HepG2 (cell line): ENCODE results near the gene P2RY2. TPM values are rescaled to one million over a fixed set of nuclear protein-coding genes. Genes with fewer than 3 reads are reported as not detected.

Source experiments
- ATAC-seq: fragments of 200-7000 bp; cut with Tn5 transposase; 3 replicates; pipeline ENCODE4 v1.9.1; 2020; ENCODE audit warnings: mild to moderate bottlenecking, moderate library complexity
- BruUV-seq: library from RNA; stranded (reverse); fragments of 400-500 nt; replicated peaks from 2 replicates; lab custom pipeline; 2021; lab: Mats Ljungman, UMichigan
- CTCF ChIA-PET: fragments of 300-600 bp; formaldehyde crosslinking; extraction: SDS; loops from one replicate; lab custom pipeline; 2021; ENCODE audit warnings: low total read pairs, inconsistent platforms, low intra/inter-chr PET ratio; lab: Yijun Ruan, JAX
- POLR2A ChIA-PET: fragments of 350-600 bp; sonication (Branson Sonifier 250); formaldehyde crosslinking; loops from one replicate; lab custom pipeline; 2020; ENCODE audit warnings: antibody characterized with exemption, inconsistent platforms; lab: Yijun Ruan, JAX
- DNase-seq: peaks from one replicate; pipeline ENCODE4 v3.0.0-alpha.2; 2015; ENCODE audit warnings: low spot score
- FAIRE-seq: peaks from 3 replicates; lab custom pipeline; 2011; peaks lifted over from hg19 to GRCh38; lab: Jason Lieb, UNC
- H2AFZ ChIP-seq: one replicate; pipeline ENCODE4 v1.6.1; 2011; ENCODE audit warnings: low read length, inconsistent platforms
- H3K27ac ChIP-seq: fragments of 300-600 bp; 3 replicates; pipeline ENCODE4 v1.8.0; 2011; ENCODE audit warnings: mixed run types, mild to moderate bottlenecking, mixed read lengths, low read length, inconsistent platforms; ENCODE audit not compliant: insufficient read depth; ENCODE audit errors: extremely low read length
- H3K27me3 ChIP-seq, 2 experiments: fragments of 200-600 bp in 1 of 2; 2 replicates in 1 of 2; 3 replicates in 1 of 2; pipeline versions ENCODE4 v1.6.0 to v1.8.0; 2011; ENCODE audit warnings: low read length in 2 of 2, mild to moderate bottlenecking in 2 of 2, moderate library complexity in 2 of 2, inconsistent platforms in 1 of 2; ENCODE audit not compliant: insufficient read depth in 2 of 2, control insufficient read depth in 1 of 2
- H3K36me3 ChIP-seq, 2 experiments: fragments of 200-600 bp in 1 of 2; replicated peaks in 1 of 2; 2 replicates in 1 of 2; 3 replicates in 1 of 2; pipeline versions ENCODE4 v1.5.1 to v1.8.0; 2011; ENCODE audit warnings: low read length in 2 of 2, inconsistent platforms in 1 of 2; ENCODE audit not compliant: insufficient read depth in 2 of 2, control insufficient read depth in 1 of 2
- H3K4me1 ChIP-seq: 2 replicates; pipeline ENCODE4 v1.5.1; 2012; ENCODE audit warnings: low read length, inconsistent platforms; ENCODE audit not compliant: insufficient read depth
- H3K4me2 ChIP-seq: 2 replicates; pipeline ENCODE4 v1.6.0; 2011; ENCODE audit warnings: low read depth, low read length, inconsistent platforms
- H3K4me3 ChIP-seq, 3 experiments: fragments of 200-600 bp in 1 of 3; sonication (generic), shearing (Covaris generic) in 1 of 3; replicated peaks in 1 of 3; 2 replicates each; pipeline ENCODE4 v1.5.1; 2011 to 2016; ENCODE audit warnings: low read length in 3 of 3, inconsistent platforms in 2 of 3, low read depth in 2 of 3, mild to moderate bottlenecking in 2 of 3, control low read depth in 1 of 3, mixed read lengths in 1 of 3; ENCODE audit not compliant: insufficient read depth in 1 of 3
- H3K79me2 ChIP-seq: one replicate; pipeline ENCODE4 v1.6.1; 2011; ENCODE audit warnings: low read length, inconsistent platforms; ENCODE audit not compliant: insufficient read depth
- H3K9ac ChIP-seq: 2 replicates; pipeline ENCODE4 v1.6.0; 2011; ENCODE audit warnings: mild to moderate bottlenecking, low read depth, low read length, inconsistent platforms; ENCODE audit not compliant: insufficient read depth
- H3K9me3 ChIP-seq: 2 replicates; pipeline ENCODE4 v1.5.1; 2012; ENCODE audit warnings: mild to moderate bottlenecking, low read length
- H4K20me1 ChIP-seq: 2 replicates; pipeline ENCODE4 v1.6.0; 2011; ENCODE audit warnings: inconsistent platforms, mild to moderate bottlenecking, low read length, moderate library complexity; ENCODE audit not compliant: insufficient read depth
- ADNP ChIP-seq: sonication (generic); formaldehyde crosslinking; IDR thresholded peaks from 2 replicates; pipeline ENCODE4 v1.4.0; 2020; ENCODE audit warnings: missing genetic modification reagents
- CEBPZ ChIP-seq: IDR thresholded peaks from 2 replicates; pipeline ENCODE4 v1.6.1; 2012; ENCODE audit warnings: low read length, improper control_type of control experiment
- GATA4 ChIP-seq: sonication (generic); IDR thresholded peaks from 2 replicates; pipeline ENCODE4 v1.6.1; 2016; ENCODE audit warnings: antibody characterized with exemption, low read depth, borderline replicate concordance
- MEIS1 ChIP-seq: sonication (generic); formaldehyde crosslinking; IDR thresholded peaks from 2 replicates; pipeline ENCODE4 v1.9.0; 2021; ENCODE audit warnings: mild to moderate bottlenecking, missing genetic modification reagents, moderate library complexity, borderline replicate concordance
- RFX1 ChIP-seq: fragments of 450-650 bp; IDR thresholded peaks from 2 replicates; pipeline ENCODE4 v1.6.1; 2017
- ZGPAT ChIP-seq: IDR thresholded peaks from 2 replicates; pipeline ENCODE4 v1.6.1; 2016; ENCODE audit warnings: mild to moderate bottlenecking
- ZNF205 ChIP-seq: IDR thresholded peaks from 2 replicates; pipeline ENCODE4 v1.6.1; 2018; ENCODE audit warnings: missing biosample characterization, missing genetic modification reagents
- ZNF329 ChIP-seq: sonication (generic); formaldehyde crosslinking; IDR thresholded peaks from 2 replicates; pipeline ENCODE4 v1.9.0; 2021; ENCODE audit warnings: low read depth, mild to moderate bottlenecking, missing genetic modification reagents
- ZNF782 ChIP-seq: sonication (generic); formaldehyde crosslinking; IDR thresholded peaks from 2 replicates; pipeline ENCODE4 v1.4.0; 2020; ENCODE audit warnings: missing genetic modification reagents, mild to moderate bottlenecking, borderline replicate concordance
- ZSCAN21 ChIP-seq: sonication (generic); formaldehyde crosslinking; IDR thresholded peaks from 2 replicates; pipeline ENCODE4 v1.8.0; 2022; ENCODE audit warnings: mild to moderate bottlenecking, missing genetic modification reagents, moderate library complexity, borderline replicate concordance
- WGBS: methylation state at CpG from one replicate; pipeline ENCODE4 v1.1.6; 2017; ENCODE audit warnings: low lambda C conversion rate; 5-methylcytosine and 5-hydroxymethylcytosine counted together
- in situ Hi-C: cut with HindIII; loops from 2 replicates; pipeline ENCODE4 v1.10.0; 2017; ENCODE audit warnings: low pct_unique_long_range_greater_than_20kb; ENCODE audit not compliant: extremely low pct_ligation_motif_present
- intact Hi-C: fragments of 100-400 bp; cut with micrococcal nuclease; formaldehyde crosslinking; loops from one replicate; pipeline ENCODE4 v1.10.0; 2022; ENCODE audit not compliant: unreplicated experiment
- polyA plus RNA-seq, 8 experiments: library from polyadenylated mRNA; depleted of rRNA in 3 of 8; stranded (reverse) in 7 of 8; unstranded in 1 of 8; fragments of >200 nt; fragmentation: Illumina TruSeq in 4 of 8; extraction: Trizol in 4 of 8; gene quantifications; 2 replicates each; pipeline versions ENCODE4 v1.2.1 to v1.2.3, GENCODE V29; 2011 to 2016; ENCODE audit warnings: low read depth in 4 of 8, missing spikeins in 1 of 8, mixed read lengths in 1 of 8; ENCODE audit not compliant: insufficient read depth in 1 of 8
- total RNA-seq, 5 experiments: library from RNA; depleted of rRNA; stranded (reverse); fragments of >200 nt; fragmentation: Illumina TruSeq; extraction: Trizol; gene quantifications; 2 replicates each; pipeline ENCODE4 v1.2.3, GENCODE V29; 2016; ENCODE audit warnings: low read depth in 1 of 5
- TF ChIP-seq, protein P1 (sequence below): sonication (generic); formaldehyde crosslinking; IDR thresholded peaks from 2 replicates; pipeline ENCODE4 v1.9.0; 2021; ENCODE audit warnings: missing genetic modification reagents, borderline replicate concordance
- TF ChIP-seq, protein P2 (sequence below): sonication (generic); formaldehyde crosslinking; IDR thresholded peaks from 2 replicates; pipeline ENCODE4 v1.4.0; 2020; ENCODE audit warnings: mild to moderate bottlenecking, missing genetic modification reagents, borderline replicate concordance

Gene P2RY2
- total and polyA plus RNA-seq, 2 of the 13 experiments (the other 11 are each of a cell fraction or from before 2014, with no cell fraction given), result 0.95 to 3.1 TPM

DNA sequence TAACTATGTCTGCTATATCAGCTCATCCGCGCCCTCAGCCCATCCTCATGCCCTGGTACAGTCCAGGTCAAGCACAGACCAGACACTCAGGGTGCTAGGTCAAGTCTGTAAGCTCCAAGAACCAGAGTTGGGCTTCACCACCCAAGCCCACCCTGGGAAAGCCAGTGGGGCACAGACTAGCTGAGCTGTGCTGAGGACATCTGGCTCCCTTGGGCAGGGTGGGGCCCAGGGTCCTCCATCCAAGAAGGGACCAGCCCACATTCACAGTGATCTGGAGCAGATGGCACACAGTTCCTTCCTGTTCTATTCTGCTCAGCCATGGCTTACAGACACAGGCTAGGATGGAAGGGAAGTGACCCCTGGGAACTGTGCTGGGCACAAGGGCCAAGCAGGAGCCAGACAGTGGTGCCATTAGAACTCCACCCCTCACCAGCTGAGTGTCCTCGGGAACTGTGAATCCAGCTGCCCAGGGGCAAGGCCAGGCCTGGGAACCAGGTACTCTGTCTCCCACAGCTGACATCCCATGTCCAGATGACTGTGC lies 63.2 kb downstream of the P2RY2 start (continued):
- no peak for TF ChIP-seq CEBPZ
- TF ChIP-seq ZSCAN21 (CRISPR knock-in tag), result no peak
- no peak for TF ChIP-seq ADNP (CRISPR knock-in tag)
- TF ChIP-seq ZNF329, result no peak

GRCh38 chr11:73281796-73282660 lies 63.9 kb downstream of the P2RY2 start:
- no peaks in the 10 kb centered on the region for H3K79me2 ChIP-seq
- POLR2A ChIA-PET, result no interaction called here
- H3K36me3 ChIP-seq, result no peaks in the 10 kb centered on the region
- in situ Hi-C loops (no loop called here), intact Hi-C loops (no loop called here)
- BruUV-seq, result no TSS peak
- H3K4me2 ChIP-seq, result no peak overlapping the region
- H3K9me3 ChIP-seq, result no peaks in the 10 kb centered on the region
- DNase-seq (no peak), FAIRE-seq (no peak), ATAC-seq (no peak)
- no peak overlapping the region for H3K4me3 ChIP-seq
- no peaks in the 10 kb centered on the region for H4K20me1 ChIP-seq
- no peak overlapping the region for H3K9ac ChIP-seq
- peaks cover 6 to 22% of the 10 kb centered on the region in 2 experiments; a peak in 4 of 5 replicates for H3K27me3 ChIP-seq
- H3K4me1 ChIP-seq, result peaks cover 11% of the 10 kb centered on the region
- 30% methylated on average over 2 of the region's 3 CpGs for WGBS
- CTCF ChIA-PET, result no interaction called here
- H3K27ac ChIP-seq, result no peak overlapping the region
- no peak overlapping the region for H2AFZ ChIP-seq
- TF ChIP-seq, protein P1, sequence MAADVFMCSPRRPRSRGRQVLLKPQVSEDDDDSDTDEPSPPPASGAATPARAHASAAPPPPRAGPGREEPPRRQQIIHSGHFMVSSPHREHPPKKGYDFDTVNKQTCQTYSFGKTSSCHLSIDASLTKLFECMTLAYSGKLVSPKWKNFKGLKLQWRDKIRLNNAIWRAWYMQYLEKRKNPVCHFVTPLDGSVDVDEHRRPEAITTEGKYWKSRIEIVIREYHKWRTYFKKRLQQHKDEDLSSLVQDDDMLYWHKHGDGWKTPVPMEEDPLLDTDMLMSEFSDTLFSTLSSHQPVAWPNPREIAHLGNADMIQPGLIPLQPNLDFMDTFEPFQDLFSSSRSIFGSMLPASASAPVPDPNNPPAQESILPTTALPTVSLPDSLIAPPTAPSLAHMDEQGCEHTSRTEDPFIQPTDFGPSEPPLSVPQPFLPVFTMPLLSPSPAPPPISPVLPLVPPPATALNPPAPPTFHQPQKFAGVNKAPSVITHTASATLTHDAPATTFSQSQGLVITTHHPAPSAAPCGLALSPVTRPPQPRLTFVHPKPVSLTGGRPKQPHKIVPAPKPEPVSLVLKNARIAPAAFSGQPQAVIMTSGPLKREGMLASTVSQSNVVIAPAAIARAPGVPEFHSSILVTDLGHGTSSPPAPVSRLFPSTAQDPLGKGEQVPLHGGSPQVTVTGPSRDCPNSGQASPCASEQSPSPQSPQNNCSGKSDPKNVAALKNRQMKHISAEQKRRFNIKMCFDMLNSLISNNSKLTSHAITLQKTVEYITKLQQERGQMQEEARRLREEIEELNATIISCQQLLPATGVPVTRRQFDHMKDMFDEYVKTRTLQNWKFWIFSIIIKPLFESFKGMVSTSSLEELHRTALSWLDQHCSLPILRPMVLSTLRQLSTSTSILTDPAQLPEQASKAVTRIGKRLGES (CRISPR knock-in tag), result no peak
- TF ChIP-seq ZNF205 (no peak), RFX1 (no peak), GATA4 (no peak), ZNF782 (CRISPR knock-in tag) (no peak), ZGPAT (no peak), MEIS1 (CRISPR knock-in tag) (no peak)
- TF ChIP-seq, protein P2, sequence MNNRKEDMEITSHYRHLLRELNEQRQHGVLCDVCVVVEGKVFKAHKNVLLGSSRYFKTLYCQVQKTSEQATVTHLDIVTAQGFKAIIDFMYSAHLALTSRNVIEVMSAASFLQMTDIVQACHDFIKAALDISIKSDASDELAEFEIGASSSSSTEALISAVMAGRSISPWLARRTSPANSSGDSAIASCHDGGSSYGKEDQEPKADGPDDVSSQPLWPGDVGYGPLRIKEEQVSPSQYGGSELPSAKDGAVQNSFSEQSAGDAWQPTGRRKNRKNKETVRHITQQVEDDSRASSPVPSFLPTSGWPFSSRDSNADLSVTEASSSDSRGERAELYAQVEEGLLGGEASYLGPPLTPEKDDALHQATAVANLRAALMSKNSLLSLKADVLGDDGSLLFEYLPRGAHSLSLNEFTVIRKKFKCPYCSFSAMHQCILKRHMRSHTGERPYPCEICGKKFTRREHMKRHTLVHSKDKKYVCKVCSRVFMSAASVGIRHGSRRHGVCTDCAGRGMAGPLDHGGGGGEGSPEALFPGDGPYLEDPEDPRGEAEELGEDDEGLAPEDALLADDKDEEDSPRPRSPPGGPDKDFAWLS, result no peak
